ENCODE data around the gene LRP1. TPM values are rescaled to one million over a fixed set of nuclear protein-coding genes. Genes with fewer than 3 reads are reported as not detected.

LRP1 gene
- total RNA-seq, 2 donors from 2014 or later = 3.8 to 11.6 TPM

- Mint-ChIP-seq H3K36me3 (ENCODE audit: low read depth) (peaks cover 11% of the 10 kb centered on the region), H3K4me3 (peak overlapping the region; percentile 36), H3K27me3 (peaks cover 37% of the 10 kb centered on the region), H3K4me1 (peaks cover 47% of the 10 kb centered on the region), H3K27ac (no peak overlapping the region)
- H3K9me3 ChIP-seq (ENCODE audit: control insufficient read depth, low read length, poor library complexity, severe bottlenecking) = no peaks in the 10 kb centered on the region
- DNase-seq = no peak
- no peak for ATAC-seq
These were observed 99.2 kb downstream of the LRP1 start for GRCh38 chr12:57227315-57228115.

- Mint-ChIP-seq H3K27me3 (peaks cover 23% of the 10 kb centered on the region), H3K4me1 (peaks cover 42% of the 10 kb centered on the region), H3K4me3 (peak overlapping the region; percentile 95), H3K27ac (peak overlapping the region; percentile 87), H3K36me3 (ENCODE audit: low read depth) (peaks cover 10% of the 10 kb centered on the region)
- no peak for DNase-seq
- no peaks in the 10 kb centered on the region for H3K9me3 ChIP-seq (ENCODE audit: control insufficient read depth, low read length, poor library complexity, severe bottlenecking)
- ATAC-seq = peak; percentile 43
These were observed 100.9 kb downstream of the LRP1 start for GRCh38 chr12:57229046-57229633.

GRCh38 chr12:57229634-57230380 is 101.5 kb downstream of the LRP1 start, which contains the start of gene SHMT2:
SHMT2 (plus strand) TSS chr12:57229711; CDS start chr12:57229779, 68 bp downstream.
- Mint-ChIP-seq H3K4me1 (peaks cover 45% of the 10 kb centered on the region), H3K36me3 (ENCODE audit: low read depth) (peaks cover 15% of the 10 kb centered on the region), H3K4me3 (peak within 1 kb of the TSS; percentile 95), H3K27ac (peak within 1 kb of the TSS; percentile 87), H3K27me3 (peaks cover 21% of the 10 kb centered on the region)
- no peaks in the 10 kb centered on the region for H3K9me3 ChIP-seq (ENCODE audit: control insufficient read depth, low read length, poor library complexity, severe bottlenecking)
- ATAC-seq (peak; percentile 66), DNase-seq (peak; percentile 79 to 82 (median 80))

GRCh38 chr12:57230381-57231155 is 102.3 kb downstream of the LRP1 start:
- Mint-ChIP-seq H3K4me3 (peak overlapping the region; percentile 95), H3K36me3 (ENCODE audit: low read depth) (peaks cover 15% of the 10 kb centered on the region), H3K4me1 (peaks cover 40% of the 10 kb centered on the region), H3K27me3 (peaks cover 17% of the 10 kb centered on the region), H3K27ac (peak overlapping the region; percentile 87)
- DNase-seq (no peak), ATAC-seq (no peak)
- no peaks in the 10 kb centered on the region for H3K9me3 ChIP-seq (ENCODE audit: control insufficient read depth, low read length, poor library complexity, severe bottlenecking)

- Mint-ChIP-seq H3K4me1 (peaks cover 35% of the 10 kb centered on the region), H3K4me3 (peak overlapping the region; percentile 95), H3K27ac (no peak overlapping the region), H3K36me3 (ENCODE audit: low read depth) (peaks cover 13% of the 10 kb centered on the region), H3K27me3 (peaks cover 14% of the 10 kb centered on the region)
- no peaks in the 10 kb centered on the region for H3K9me3 ChIP-seq (ENCODE audit: control insufficient read depth, low read length, poor library complexity, severe bottlenecking)
- DNase-seq (no peak), ATAC-seq (no peak)
These were observed 103.2 kb downstream of the LRP1 start for GRCh38 chr12:57231276-57232021.

- Mint-ChIP-seq H3K27ac (no peak overlapping the region), H3K27me3 (peaks cover 17% of the 10 kb centered on the region), H3K4me3 (no peak overlapping the region), H3K36me3 (ENCODE audit: low read depth) (peaks cover 11% of the 10 kb centered on the region), H3K4me1 (peaks cover 39% of the 10 kb centered on the region)
- no peaks in the 10 kb centered on the region for H3K9me3 ChIP-seq (ENCODE audit: control insufficient read depth, low read length, poor library complexity, severe bottlenecking)
- DNase-seq (no peak), ATAC-seq (no peak)
These were observed 104.0 kb downstream of the LRP1 start for GRCh38 chr12:57232156-57232756.

GRCh38 chr12:57233357-57234232 is 105.3 kb downstream of the LRP1 start:
- Mint-ChIP-seq H3K27ac (peak overlapping the region; percentile 16), H3K36me3 (ENCODE audit: low read depth) (peaks cover 11% of the 10 kb centered on the region), H3K4me3 (no peak overlapping the region), H3K27me3 (peaks cover 28% of the 10 kb centered on the region), H3K4me1 (peaks cover 45% of the 10 kb centered on the region)
- ATAC-seq (no peak), DNase-seq (peak in 1 of 3 donors; percentile 8)
- no peaks in the 10 kb centered on the region for H3K9me3 ChIP-seq (ENCODE audit: control insufficient read depth, low read length, poor library complexity, severe bottlenecking)

GRCh38 chr12:57234233-57234570 is 105.9 kb downstream of the LRP1 start:
- H3K9me3 ChIP-seq (ENCODE audit: control insufficient read depth, low read length, poor library complexity, severe bottlenecking) = no peaks in the 10 kb centered on the region
- no peak for ATAC-seq
- H3K4me3 Mint-ChIP-seq = no peak overlapping the region
- peaks cover 46% of the 10 kb centered on the region for H3K4me1 Mint-ChIP-seq
- peak overlapping the region; percentile 16 for H3K27ac Mint-ChIP-seq
- H3K36me3 Mint-ChIP-seq (ENCODE audit: low read depth) = peaks cover 11% of the 10 kb centered on the region
- DNase-seq = peak in 1 of 3 donors; percentile 6
- H3K27me3 Mint-ChIP-seq = peaks cover 34% of the 10 kb centered on the region

GRCh38 chr12:57234571-57235016 is 106.3 kb downstream of the LRP1 start:
- DNase-seq (no peak), ATAC-seq (no peak)
- Mint-ChIP-seq H3K4me1 (peaks cover 46% of the 10 kb centered on the region), H3K36me3 (ENCODE audit: low read depth) (peaks cover 11% of the 10 kb centered on the region), H3K27ac (peak overlapping the region; percentile 16), H3K4me3 (no peak overlapping the region), H3K27me3 (peaks cover 38% of the 10 kb centered on the region)
- H3K9me3 ChIP-seq (ENCODE audit: control insufficient read depth, low read length, poor library complexity, severe bottlenecking) = no peaks in the 10 kb centered on the region

- DNase-seq (no peak), ATAC-seq (no peak)
- no peaks in the 10 kb centered on the region for H3K9me3 ChIP-seq (ENCODE audit: control insufficient read depth, low read length, poor library complexity, severe bottlenecking)
- no peak overlapping the region for H3K4me3 Mint-ChIP-seq
- H3K4me1 Mint-ChIP-seq = peaks cover 45% of the 10 kb centered on the region
- H3K27me3 Mint-ChIP-seq = peaks cover 44% of the 10 kb centered on the region
- no peak overlapping the region for H3K27ac Mint-ChIP-seq
- H3K36me3 Mint-ChIP-seq (ENCODE audit: low read depth) = peaks cover 11% of the 10 kb centered on the region
These were observed 106.9 kb downstream of the LRP1 start for GRCh38 chr12:57235017-57235727.

- peaks cover 49% of the 10 kb centered on the region for H3K27me3 Mint-ChIP-seq
- no peaks in the 10 kb centered on the region for H3K9me3 ChIP-seq (ENCODE audit: control insufficient read depth, low read length, poor library complexity, severe bottlenecking)
- ATAC-seq = no peak
- H3K4me1 Mint-ChIP-seq = peaks cover 45% of the 10 kb centered on the region
- H3K27ac Mint-ChIP-seq = no peak overlapping the region
- H3K4me3 Mint-ChIP-seq = no peak overlapping the region
- peaks cover 11% of the 10 kb centered on the region for H3K36me3 Mint-ChIP-seq (ENCODE audit: low read depth)
- DNase-seq = no peak
These were observed 107.4 kb downstream of the LRP1 start for GRCh38 chr12:57235728-57236131.

Measured in T-helper 17 cell (primary cell).